ENCODE data around the gene EEF1E1.

- TF ChIP-seq CTCF (IDR thresholded peaks at IDR 0.05) (no peak), POLR2A (IDR thresholded peaks at IDR 0.05) (no peak)
These were observed 8.4 kb upstream of the EEF1E1 start for GRCh38 chr6:8110725-8111124.
